IPS DF 6.9 (cell line): Measurements from ENCODE around the gene ZFYVE21.

Experiments used
- DNase-seq: peaks from one replicate; pipeline ENCODE4 v3.0.0-alpha.2; 2013; ENCODE audit warnings: low read depth, low spot score
- H3K27ac ChIP-seq: one replicate; pipeline ENCODE4 v1.5.1; 2013; ENCODE audit warnings: low read length, control low read depth
- H3K27me3 ChIP-seq: 2 replicates; pipeline ENCODE4 v1.6.1; 2013; ENCODE audit warnings: mild to moderate bottlenecking, low read length; ENCODE audit not compliant: control insufficient read depth, insufficient read depth
- H3K36me3 ChIP-seq: 2 replicates; pipeline ENCODE4 v1.6.1; 2013; ENCODE audit warnings: low read length; ENCODE audit not compliant: control insufficient read depth, insufficient read depth
- H3K4me1 ChIP-seq: 2 replicates; pipeline ENCODE4 v1.6.1; 2013; ENCODE audit warnings: low read length; ENCODE audit not compliant: control insufficient read depth, insufficient read depth
- H3K4me3 ChIP-seq: 2 replicates; pipeline ENCODE4 v1.5.1; 2013; ENCODE audit warnings: mild to moderate bottlenecking, low read length
- H3K9me3 ChIP-seq: 2 replicates; pipeline ENCODE4 v1.6.1; 2013; ENCODE audit warnings: low read length, inconsistent platforms; ENCODE audit not compliant: control insufficient read depth, insufficient read depth
- WGBS: extraction: QIAGEN DNeasy Blood & Tissue Kit; methylation state at CpG from one replicate; pipeline ENCODE4 v1.1.7; 2013; ENCODE audit warnings: mixed read lengths, missing lambda C conversion rate; ENCODE audit not compliant: insufficient read length, insufficient coverage; 5-methylcytosine and 5-hydroxymethylcytosine counted together

The ZFYVE21 gene

DNA sequence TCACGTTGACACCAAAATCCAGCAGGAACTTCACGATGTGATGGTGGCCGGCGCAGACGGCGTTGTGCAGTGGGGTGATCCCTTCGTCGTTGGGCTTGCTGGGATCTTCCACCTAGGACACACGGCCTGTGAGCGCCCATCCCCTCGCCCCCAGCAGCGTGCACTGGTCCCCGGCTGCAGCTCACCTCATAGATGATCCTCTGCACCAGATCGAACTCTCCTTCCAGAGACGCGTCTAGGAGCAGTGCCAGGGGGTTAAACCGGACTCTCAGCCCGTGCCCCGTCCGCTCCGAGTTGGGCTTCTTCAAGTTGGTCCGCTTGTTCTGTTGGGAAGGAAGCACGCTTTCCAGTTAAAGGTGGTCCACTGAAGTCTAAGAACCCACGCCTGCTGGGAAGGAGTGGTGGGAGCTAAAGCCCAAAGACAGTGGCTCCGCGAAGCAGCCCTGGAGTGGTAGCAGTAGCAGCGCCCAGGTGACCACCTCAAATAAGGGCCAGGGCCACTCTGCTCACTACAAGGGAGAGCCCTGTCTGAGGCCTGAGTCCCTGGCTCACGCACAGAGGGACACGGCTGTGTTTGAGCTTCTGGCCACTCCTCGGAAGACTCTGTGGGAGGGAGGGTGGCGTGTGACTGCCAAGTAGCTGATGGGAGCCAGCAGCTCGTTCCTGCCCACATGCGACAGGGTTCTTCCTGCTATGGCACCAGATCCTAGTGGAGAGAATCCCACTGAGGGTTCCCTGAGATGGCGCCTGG lies 23.3 kb downstream of the ZFYVE21 start:
- Histone ChIP-seq H3K4me1 (no peaks in the 10 kb centered on the region; the same call in 1 of the 2 replicates), H3K27ac (no peak overlapping the region), H3K4me3 (no peak overlapping the region), H3K9me3 (no peaks in the 10 kb centered on the region), H3K36me3 (no peaks in the 10 kb centered on the region; the same call in 1 of the 2 replicates), H3K27me3 (no peaks in the 10 kb centered on the region)
- WGBS = no CpG with 5 or more reads among the region's 34 CpGs
- DNase-seq = no peak

DNA sequence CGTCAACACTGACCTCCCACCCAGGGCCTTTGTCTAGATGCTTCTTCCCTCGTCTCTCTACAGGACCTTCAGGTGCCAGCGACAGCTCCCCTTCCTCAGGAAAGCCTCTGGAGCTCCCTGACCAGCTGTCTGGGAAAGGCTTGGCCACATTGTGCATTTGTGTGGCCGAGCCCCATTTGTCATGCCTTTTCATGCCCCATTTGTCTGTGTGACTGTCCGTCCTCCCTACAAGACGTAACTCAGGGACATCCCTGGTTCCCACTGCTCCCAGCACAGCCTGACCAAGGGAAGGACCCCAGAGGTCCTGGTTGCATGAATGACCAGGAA lies 23.8 kb downstream of the ZFYVE21 start:
- H3K4me3 ChIP-seq = no peak overlapping the region
- no peaks in the 10 kb centered on the region; the same call in 1 of the 2 replicates for H3K36me3 ChIP-seq
- WGBS = no CpG with 5 or more reads among the region's 6 CpGs

DNA sequence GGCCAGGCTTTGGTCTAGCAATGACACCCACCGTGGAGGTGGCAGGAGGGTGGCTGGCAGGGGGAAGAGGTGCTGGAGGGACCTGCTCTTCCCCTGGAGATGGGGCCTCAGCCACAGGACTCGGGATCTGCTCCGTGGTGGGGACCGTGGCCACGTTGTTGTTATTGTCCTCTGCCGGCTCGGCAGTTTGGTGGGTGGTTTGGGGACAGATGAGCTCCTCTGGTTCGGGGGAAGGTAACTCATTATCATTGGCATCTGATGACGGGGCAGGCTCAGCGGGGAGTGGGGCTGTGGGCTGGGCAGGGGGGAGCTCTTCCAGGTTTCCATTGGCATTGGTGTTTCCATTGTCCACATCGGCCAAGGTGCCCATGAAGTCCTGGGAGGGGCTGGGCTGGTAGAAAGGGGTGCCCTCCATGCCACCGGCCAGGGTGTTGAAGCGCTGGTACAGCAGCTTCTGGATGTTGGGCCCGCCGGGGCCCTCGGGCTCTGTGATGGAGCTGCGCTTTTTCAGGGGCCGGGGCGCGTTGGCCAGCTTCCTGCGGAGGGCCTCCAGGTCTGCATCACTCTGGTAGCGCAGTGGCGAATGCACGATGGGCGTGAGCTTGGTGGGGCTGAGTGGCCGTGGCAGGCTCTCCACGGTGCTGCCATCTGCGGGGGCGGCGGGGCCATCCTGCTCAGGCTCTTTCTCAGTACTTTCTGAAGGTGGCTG lies 24.3 kb downstream of the ZFYVE21 start:
- WGBS = no CpG with 5 or more reads among the region's 30 CpGs
- no peak overlapping the region for H3K4me3 ChIP-seq
- no peaks in the 10 kb centered on the region for H3K27me3 ChIP-seq
- H3K9me3 ChIP-seq = no peaks in the 10 kb centered on the region
- no peak for DNase-seq
- no peak overlapping the region for H3K27ac ChIP-seq
- H3K36me3 ChIP-seq = no peaks in the 10 kb centered on the region; the same call in 1 of the 2 replicates
- H3K4me1 ChIP-seq = no peaks in the 10 kb centered on the region

More for the DNA sequence above, 23.8 kb downstream of the ZFYVE21 start:
- Histone ChIP-seq H3K27me3 (no peaks in the 10 kb centered on the region), H3K9me3 (no peaks in the 10 kb centered on the region), H3K27ac (no peak overlapping the region), H3K4me1 (no peaks in the 10 kb centered on the region; the same call in 1 of the 2 replicates)
- no peak for DNase-seq

DNA sequence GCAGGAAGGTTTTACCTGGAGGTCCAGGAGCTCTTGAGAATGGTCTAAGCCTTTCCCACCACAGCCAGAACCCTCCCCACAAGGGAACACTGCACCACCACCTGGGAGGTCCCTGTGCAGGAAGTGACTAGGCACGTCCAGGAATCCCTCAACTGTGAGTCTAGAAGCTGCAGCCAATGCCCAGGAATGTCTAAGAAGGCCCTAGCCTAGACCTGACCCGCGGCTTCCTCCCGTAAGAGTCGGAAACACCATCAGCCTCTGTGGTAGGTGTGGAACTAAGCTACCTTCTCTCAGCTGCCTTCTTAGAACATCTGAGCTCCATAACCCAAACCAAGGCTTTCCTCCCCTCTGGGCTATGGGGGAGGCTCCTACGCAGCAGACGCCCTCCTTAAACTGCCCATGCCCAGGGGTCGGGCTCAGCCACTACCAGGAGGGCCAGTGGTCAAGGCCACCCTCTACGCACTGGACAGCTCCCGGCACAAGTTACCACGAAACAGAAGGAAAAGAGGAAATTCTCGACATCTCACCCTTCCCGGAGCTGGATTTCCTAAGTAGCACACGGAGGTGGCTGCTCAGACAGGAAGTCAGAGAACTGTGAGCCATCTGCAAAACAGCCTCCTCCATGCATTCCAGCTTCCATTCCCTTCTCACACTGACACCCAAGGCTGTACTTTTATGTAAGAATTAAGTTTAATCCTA lies 25.5 kb downstream of the ZFYVE21 start:
- Histone ChIP-seq H3K9me3 (no peaks in the 10 kb centered on the region), H3K4me1 (no peaks in the 10 kb centered on the region), H3K36me3 (no peaks in the 10 kb centered on the region; the same call in 1 of the 2 replicates), H3K4me3 (no peak overlapping the region), H3K27me3 (no peaks in the 10 kb centered on the region), H3K27ac (no peak overlapping the region)
- no CpG with 5 or more reads among the region's 14 CpGs for WGBS
- no peak for DNase-seq

DNA sequence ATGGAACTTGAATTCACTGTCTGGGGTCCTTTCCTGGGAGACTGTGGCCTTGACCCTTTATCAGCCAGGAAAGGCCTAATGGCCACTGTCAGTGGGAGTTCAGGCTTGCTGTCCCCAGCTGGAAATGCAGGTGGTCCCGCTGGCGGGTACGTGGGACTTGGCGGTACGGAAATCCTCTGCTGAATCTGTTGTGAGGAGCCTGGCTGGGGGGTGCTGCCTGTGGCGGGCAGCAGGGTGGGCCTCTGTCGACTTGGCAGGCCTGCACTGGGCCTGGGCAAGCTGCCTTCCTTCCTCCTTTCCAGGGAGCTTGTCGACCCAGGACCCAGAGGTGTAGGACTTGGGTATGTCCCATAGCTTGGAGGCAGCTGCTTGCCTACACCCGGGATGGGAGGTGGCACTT lies 26.3 kb downstream of the ZFYVE21 start:
- no peaks in the 10 kb centered on the region for H3K27me3 ChIP-seq
- H3K27ac ChIP-seq = no peak overlapping the region
- H3K36me3 ChIP-seq = no peaks in the 10 kb centered on the region; the same call in 1 of the 2 replicates
- WGBS = no CpG with 5 or more reads among the region's 9 CpGs
- no peaks in the 10 kb centered on the region for H3K4me1 ChIP-seq
- no peak for DNase-seq
- no peaks in the 10 kb centered on the region for H3K9me3 ChIP-seq
- no peak overlapping the region for H3K4me3 ChIP-seq

DNA sequence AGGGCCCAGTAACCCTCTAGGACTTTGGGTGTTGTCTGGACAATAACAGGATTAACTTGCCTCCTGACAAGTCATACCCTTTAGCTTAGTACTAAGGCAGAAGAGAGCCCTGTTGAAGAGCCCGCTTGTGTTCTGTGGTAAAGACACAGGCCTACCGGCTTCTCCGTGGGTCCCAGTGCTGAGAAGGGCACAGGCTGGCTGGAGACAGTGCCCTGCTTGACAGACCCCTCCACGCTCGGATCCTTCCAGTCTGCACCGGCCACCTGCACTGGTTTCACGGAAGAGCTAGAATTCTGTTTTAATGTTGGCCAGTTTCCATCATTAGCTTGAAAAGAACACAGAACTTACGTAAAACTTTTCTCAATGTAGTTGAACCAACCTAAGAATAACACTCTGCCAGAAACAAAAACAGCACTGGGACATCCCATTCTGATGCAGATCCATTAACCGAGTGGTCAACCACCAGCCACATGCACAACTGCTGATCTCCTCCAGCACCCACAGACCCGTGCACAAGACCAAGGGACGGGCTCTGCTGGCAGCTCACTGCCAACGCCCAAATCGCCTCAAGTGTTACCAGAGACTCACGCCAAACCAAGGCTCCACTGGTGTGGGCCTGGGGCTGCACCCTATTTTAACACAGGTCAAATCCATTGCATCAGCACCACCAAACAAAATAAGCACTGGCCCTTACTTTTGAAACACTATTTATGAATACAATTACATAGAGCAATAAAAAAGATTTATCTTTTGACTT lies 27.1 kb downstream of the ZFYVE21 start:
- no peak for DNase-seq
- no peaks in the 10 kb centered on the region for H3K27me3 ChIP-seq
- no peak overlapping the region for H3K4me3 ChIP-seq
- H3K4me1 ChIP-seq = no peaks in the 10 kb centered on the region
- H3K36me3 ChIP-seq = no peaks in the 10 kb centered on the region; the same call in 1 of the 2 replicates
- WGBS = no CpG with 5 or more reads among the region's 14 CpGs
- H3K27ac ChIP-seq = no peak overlapping the region
- H3K9me3 ChIP-seq = no peaks in the 10 kb centered on the region

DNA sequence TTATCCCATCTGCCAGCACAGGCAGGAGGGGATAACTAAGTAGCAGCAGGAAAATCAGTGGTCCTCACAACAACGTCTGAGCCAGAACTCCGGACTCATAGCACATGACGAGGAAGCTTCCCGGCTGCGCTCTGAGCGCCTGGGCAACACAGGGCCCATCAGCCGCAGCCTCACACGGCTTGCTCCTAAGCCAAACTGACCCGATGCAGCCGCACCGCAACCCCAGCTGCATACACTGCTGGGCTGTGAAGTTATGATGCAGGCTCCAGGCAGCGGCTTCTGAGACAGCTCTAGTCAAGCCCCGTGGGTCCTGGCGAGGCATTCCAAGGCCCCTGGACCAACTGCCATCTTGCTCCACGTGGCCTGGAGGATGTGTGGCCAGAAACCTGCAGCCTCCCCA lies 28.1 kb downstream of the ZFYVE21 start:
- H3K4me1 ChIP-seq = no peaks in the 10 kb centered on the region
- WGBS = no CpG with 5 or more reads among the region's 15 CpGs
- no peaks in the 10 kb centered on the region for H3K9me3 ChIP-seq
- no peaks in the 10 kb centered on the region for H3K27me3 ChIP-seq
- H3K4me3 ChIP-seq = no peak overlapping the region
- no peaks in the 10 kb centered on the region; the same call in 1 of the 2 replicates for H3K36me3 ChIP-seq
- H3K27ac ChIP-seq = no peak overlapping the region
- DNase-seq = no peak

DNA sequence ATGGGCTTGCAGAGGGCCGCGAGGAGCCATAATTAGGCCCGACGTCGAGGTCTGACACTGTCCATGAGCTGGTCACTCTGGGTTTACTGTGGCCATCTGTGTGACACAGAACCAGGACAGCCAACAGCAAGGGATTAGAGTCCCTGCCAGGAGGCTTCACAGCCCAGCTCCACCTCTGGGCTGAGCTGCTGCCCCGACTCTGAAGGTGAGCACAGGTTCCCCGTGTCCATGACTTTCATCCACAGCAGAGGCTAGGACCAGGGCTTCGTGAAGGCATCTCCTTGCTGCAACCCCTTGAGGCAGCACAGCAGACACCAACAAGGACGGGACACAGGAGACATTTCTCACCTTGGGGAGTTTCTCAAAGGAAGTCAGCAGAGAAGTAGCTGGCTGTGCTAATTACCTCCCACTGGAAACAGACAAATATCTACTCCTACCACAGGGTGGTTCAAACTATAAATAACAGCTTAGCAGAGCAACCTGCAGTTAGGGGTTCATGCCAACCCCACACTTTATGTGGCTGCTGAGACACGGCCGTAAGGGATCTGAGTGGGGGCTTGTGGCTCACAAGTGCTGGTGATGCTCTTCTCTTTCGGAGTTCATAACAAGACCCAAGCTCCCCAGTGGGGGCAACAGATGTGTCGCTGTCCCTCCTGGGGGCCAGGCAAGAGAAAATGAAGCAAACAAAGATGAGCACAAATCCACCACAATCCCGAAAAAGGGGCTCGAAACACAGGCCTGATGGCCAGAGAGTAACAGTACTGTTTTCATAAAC lies 29.2 kb downstream of the ZFYVE21 start:
- WGBS = no CpG with 5 or more reads among the region's 15 CpGs
- Histone ChIP-seq H3K27ac (no peak overlapping the region), H3K4me3 (no peak overlapping the region), H3K36me3 (no peaks in the 10 kb centered on the region), H3K9me3 (no peaks in the 10 kb centered on the region), H3K4me1 (no peaks in the 10 kb centered on the region), H3K27me3 (no peaks in the 10 kb centered on the region)
- no peak for DNase-seq

DNA sequence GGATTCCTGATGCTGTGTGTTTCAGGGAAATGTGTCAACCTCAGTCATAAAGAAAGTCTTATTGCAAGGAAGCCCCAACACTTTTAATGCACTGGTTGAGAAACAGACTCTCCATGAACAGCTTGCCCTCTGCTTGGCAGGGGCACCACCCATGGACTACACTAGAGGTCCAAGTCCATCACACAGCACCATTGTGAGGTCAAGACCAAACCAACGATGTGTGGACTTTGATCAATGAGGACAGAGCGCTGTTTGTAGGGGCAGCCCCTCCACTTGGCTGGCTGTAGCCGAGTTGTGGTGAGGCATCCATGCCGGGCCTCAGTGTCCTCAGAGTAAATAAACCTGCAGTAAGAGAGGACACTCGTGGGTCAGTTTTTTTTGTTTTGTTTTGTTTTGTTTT lies 29.8 kb downstream of the ZFYVE21 start:
- no peaks in the 10 kb centered on the region for H3K9me3 ChIP-seq
- no peak for DNase-seq
- no peak overlapping the region for H3K4me3 ChIP-seq
- H3K27ac ChIP-seq = no peak overlapping the region
- no peaks in the 10 kb centered on the region for H3K4me1 ChIP-seq
- WGBS = no CpG with 5 or more reads among the region's 5 CpGs
- H3K36me3 ChIP-seq = no peaks in the 10 kb centered on the region
- H3K27me3 ChIP-seq = no peaks in the 10 kb centered on the region
